Breast epithelium (tissue), 4 donors: ENCODE data around the gene CCDC112. TPM values are rescaled to one million over a fixed set of nuclear protein-coding genes. Genes with fewer than 3 reads are reported as not detected.

Source experiments
- DNase-seq, 2 donors: peaks; one replicate each; pipeline ENCODE4 v3.0.0-alpha.2; 2019; ENCODE audit warnings: low spot score in 2 of 2
- H3K27ac ChIP-seq, 2 donors: fragments of 200-600 bp; sonication (generic) in 1 of 2; one replicate each; pipeline ENCODE4 v1.5.1; 2016 to 2019; ENCODE audit warnings: mild to moderate bottlenecking in 1 of 2
- H3K27me3 ChIP-seq, 2 donors: fragments of 200-600 bp; sonication (generic) in 1 of 2; one replicate each; pipeline versions ENCODE4 v1.5.1 to v1.6.0; 2017 to 2019; ENCODE audit warnings: control low read depth in 1 of 2, mild to moderate bottlenecking in 1 of 2
- H3K36me3 ChIP-seq: fragments of 200-600 bp; one replicate; pipeline ENCODE4 v1.5.1; 2019
- H3K4me1 ChIP-seq, 2 donors: fragments of 200-600 bp; sonication (generic); one replicate each; pipeline ENCODE4 v1.5.1; 2016 to 2019; ENCODE audit warnings: control low read depth in 1 of 2
- H3K4me3 ChIP-seq, 3 donors: fragments of 200-600 bp; sonication (generic); 1 replicate in 2 of 3; 2 replicates in 1 of 3; pipeline ENCODE4 v1.5.1; 2016 to 2019; ENCODE audit warnings: mild to moderate bottlenecking in 3 of 3, moderate library complexity in 2 of 3
- H3K9me3 ChIP-seq, 2 donors: fragments of 200-600 bp; sonication (generic) in 1 of 2; one replicate each; pipeline ENCODE4 v1.5.1; 2016 to 2019; ENCODE audit warnings: control low read depth in 1 of 2
- CTCF ChIP-seq, 3 donors: fragments of 450-650 bp; IDR thresholded peaks; one replicate each; pipeline ENCODE4 v1.5.1; 2016 to 2017; ENCODE audit warnings: antibody characterized with exemption in 3 of 3, mild to moderate bottlenecking in 3 of 3, moderate library complexity in 3 of 3
- POLR2A ChIP-seq: fragments of 450-650 bp; IDR thresholded peaks from one replicate; pipeline ENCODE4 v1.6.1; 2016; ENCODE audit warnings: antibody characterized with exemption, mild to moderate bottlenecking, moderate library complexity
- POLR2AphosphoS5 ChIP-seq, 3 donors: sonication (generic); formaldehyde crosslinking; IDR thresholded peaks; one replicate each; pipeline ENCODE4 v1.6.1; 2017; ENCODE audit warnings: antibody characterized with exemption in 3 of 3
- intact Hi-C: fragments of 100-400 bp; cut with DNase I; formaldehyde crosslinking; loops from one replicate; pipeline ENCODE4 v1.15.1; 2023; ENCODE audit warnings: low total_unique reads
- total RNA-seq, 3 donors: library from RNA; depleted of rRNA; stranded (reverse); fragments of >200 nt; gene quantifications; one replicate each; pipeline ENCODE4 v1.1.0, GENCODE V29; 2016

The CCDC112 gene
- total RNA-seq, 3 donors from 2014 or later, result 7.9 to 11.1 (median 8.6) TPM

GRCh38 chr5:115297031-115297430 lies 577 bp upstream of the CCDC112 start:
- Histone ChIP-seq H3K4me3 (peak overlapping the region; percentile 75 to 91 (median 86)), H3K4me1 (no peaks in the 10 kb centered on the region), H3K27ac (no peak overlapping the region), H3K27me3 (no peaks in the 10 kb centered on the region), H3K36me3 (no peaks in the 10 kb centered on the region), H3K9me3 (no peaks in the 10 kb centered on the region)
- DNase-seq, result no peak
- intact Hi-C loops, result no loop called here
- TF ChIP-seq POLR2AphosphoS5 (IDR thresholded peaks at IDR 0.05) (no peak), CTCF (IDR thresholded peaks at IDR 0.05) (no peak), POLR2A (no peak)

GRCh38 chr5:115295777-115296123 lies 704 bp downstream of the CCDC112 start:
- TF ChIP-seq POLR2AphosphoS5 (IDR thresholded peaks at IDR 0.05) (no peak), CTCF (IDR thresholded peaks at IDR 0.05) (no peak), POLR2A (no peak)

GRCh38 chr5:115291397-115291796 lies 5.1 kb downstream of the CCDC112 start:
- Histone ChIP-seq H3K27me3 (no peaks in the 10 kb centered on the region), H3K4me3 (no peak overlapping the region), H3K27ac (no peak overlapping the region), H3K36me3 (no peaks in the 10 kb centered on the region), H3K4me1 (no peaks in the 10 kb centered on the region), H3K9me3 (no peaks in the 10 kb centered on the region)
- intact Hi-C loops, result no loop called here
- no peak for DNase-seq
- TF ChIP-seq POLR2AphosphoS5 (IDR thresholded peaks at IDR 0.05), result no peak
- no peak for TF ChIP-seq CTCF (IDR thresholded peaks at IDR 0.05)
- no peak for TF ChIP-seq POLR2A

More at GRCh38 chr5:115295777-115296123, 704 bp downstream of the CCDC112 start:
- no peak for DNase-seq
- intact Hi-C loops, result no loop called here
- Histone ChIP-seq H3K9me3 (no peaks in the 10 kb centered on the region), H3K4me1 (no peaks in the 10 kb centered on the region), H3K36me3 (no peaks in the 10 kb centered on the region), H3K27me3 (no peaks in the 10 kb centered on the region), H3K4me3 (peak overlapping the region; percentile 75 to 91 (median 86)), H3K27ac (no peak overlapping the region)

GRCh38 chr5:115289104-115289503 lies 7.3 kb downstream of the CCDC112 start:
- no peaks in the 10 kb centered on the region for H3K9me3 ChIP-seq
- DNase-seq, result no peak
- no peaks in the 10 kb centered on the region for H3K27me3 ChIP-seq
- H3K4me3 ChIP-seq, result no peak overlapping the region
- H3K4me1 ChIP-seq, result no peaks in the 10 kb centered on the region
- intact Hi-C loops, result no loop called here
- H3K36me3 ChIP-seq, result no peaks in the 10 kb centered on the region
- no peak overlapping the region for H3K27ac ChIP-seq
- TF ChIP-seq CTCF (IDR thresholded peaks at IDR 0.05), result no peak
- TF ChIP-seq POLR2A, result no peak
- no peak for TF ChIP-seq POLR2AphosphoS5 (IDR thresholded peaks at IDR 0.05)

- intact Hi-C loops, result no loop called here
- Histone ChIP-seq H3K27ac (no peak overlapping the region), H3K36me3 (no peaks in the 10 kb centered on the region), H3K27me3 (no peaks in the 10 kb centered on the region), H3K4me3 (no peak overlapping the region), H3K9me3 (no peaks in the 10 kb centered on the region), H3K4me1 (no peaks in the 10 kb centered on the region)
- TF ChIP-seq POLR2AphosphoS5 (IDR thresholded peaks at IDR 0.05), result no peak
- no peak for TF ChIP-seq CTCF (IDR thresholded peaks at IDR 0.05)
- TF ChIP-seq POLR2A, result no peak
- no peak for DNase-seq
Observed at GRCh38 chr5:115284021-115284420, 12.4 kb downstream of the CCDC112 start.
